IMR-90 (cell line): ENCODE data around the gene S100A8. TPM values are rescaled to one million over a fixed set of nuclear protein-coding genes. Genes with fewer than 3 reads are reported as not detected.

ENCODE experiments used
- ATAC-seq: fragments of 200-7000 bp; cut with Tn5 transposase; 2 replicates; pipeline ENCODE4 v1.9.1; 2020; ENCODE audit warnings: low read depth, mild to moderate bottlenecking, moderate library complexity
- BruUV-seq: library from RNA; stranded (reverse); fragments of 400-500 nt; replicated peaks from 2 replicates; lab custom pipeline; 2021; lab: Mats Ljungman, UMichigan
- CTCF ChIA-PET: fragments of 300-600 bp; formaldehyde crosslinking; extraction: SDS; loops from one replicate; lab custom pipeline; 2021; ENCODE audit warnings: antibody characterized with exemption; lab: Yijun Ruan, JAX
- POLR2A ChIA-PET: fragments of 300-600 bp; sonication (Branson Sonifier 250); formaldehyde crosslinking; loops from one replicate; lab custom pipeline; 2022; ENCODE audit warnings: antibody characterized with exemption; ENCODE audit not compliant: unreplicated experiment; lab: Charles Lee
- DNase-seq: peaks from one replicate; pipeline ENCODE4 v3.0.0; 2013
- H2AFZ ChIP-seq: replicated peaks from 2 replicates; pipeline ENCODE3; 2013; ENCODE audit warnings: low read length, mild to moderate bottlenecking; ENCODE audit not compliant: poor library complexity
- H2AK5ac ChIP-seq: 2 replicates; pipeline ENCODE4 v1.6.1; 2013; ENCODE audit warnings: low read depth, low read length, inconsistent platforms
- H2AK9ac ChIP-seq: replicated peaks from 2 replicates; pipeline ENCODE3; 2013; ENCODE audit warnings: mild to moderate bottlenecking, low read depth, low read length, moderate library complexity; ENCODE audit not compliant: poor library complexity
- H2BK120ac ChIP-seq: 2 replicates; pipeline ENCODE4 v1.6.1; 2013; ENCODE audit warnings: low read depth, low read length, inconsistent platforms
- H2BK15ac ChIP-seq: 3 replicates; pipeline ENCODE4 v1.6.1; 2013; ENCODE audit warnings: low read depth, low read length, inconsistent platforms
- H2BK20ac ChIP-seq: 2 replicates; pipeline ENCODE4 v1.6.1; 2013; ENCODE audit warnings: low read depth, mild to moderate bottlenecking, inconsistent platforms, low read length, moderate library complexity
- H2BK5ac ChIP-seq: 2 replicates; pipeline ENCODE4 v1.6.1; 2013; ENCODE audit warnings: mild to moderate bottlenecking, low read depth, low read length, inconsistent platforms; ENCODE audit not compliant: poor library complexity, severe bottlenecking
- H3K14ac ChIP-seq: replicated peaks from 2 replicates; pipeline ENCODE4 v1.6.1; 2013; ENCODE audit warnings: low read depth, low read length, inconsistent platforms
- H3K18ac ChIP-seq: 2 replicates; pipeline ENCODE4 v1.6.1; 2013; ENCODE audit warnings: low read depth, low read length, control low read depth
- H3K23ac ChIP-seq: 2 replicates; pipeline ENCODE4 v1.6.1; 2013; ENCODE audit warnings: low read depth, low read length, inconsistent platforms
- H3K27ac ChIP-seq: 2 replicates; pipeline ENCODE4 v1.5.1; 2013; ENCODE audit warnings: mild to moderate bottlenecking, control low read depth, low read length; ENCODE audit not compliant: insufficient read depth
- H3K27me3 ChIP-seq: 2 replicates; pipeline ENCODE4 v1.6.1; 2013; ENCODE audit warnings: low read length; ENCODE audit not compliant: control insufficient read depth, insufficient read depth
- H3K36me3 ChIP-seq: 2 replicates; pipeline ENCODE4 v1.6.1; 2013; ENCODE audit warnings: low read length, mixed read lengths; ENCODE audit not compliant: control insufficient read depth, insufficient read depth
- H3K4ac ChIP-seq: 2 replicates; pipeline ENCODE4 v1.6.1; 2013; ENCODE audit warnings: low read depth, low read length, inconsistent platforms
- H3K4me1 ChIP-seq: 2 replicates; pipeline ENCODE4 v1.6.1; 2013; ENCODE audit warnings: low read length, mixed read lengths; ENCODE audit not compliant: control insufficient read depth, insufficient read depth
- H3K4me2 ChIP-seq: 2 replicates; pipeline ENCODE4 v1.6.1; 2013; ENCODE audit warnings: low read depth, mild to moderate bottlenecking, control low read depth, low read length, moderate library complexity
- H3K4me3 ChIP-seq: 2 replicates; pipeline ENCODE4 v1.5.1; 2013; ENCODE audit warnings: low read depth, mild to moderate bottlenecking, control low read depth, low read length, moderate library complexity; ENCODE audit not compliant: insufficient read depth
- H3K56ac ChIP-seq: 2 replicates; pipeline ENCODE4 v1.6.1; 2013; ENCODE audit warnings: low read length, inconsistent platforms; ENCODE audit not compliant: insufficient read depth; ENCODE audit errors: extremely low read depth
- H3K79me1 ChIP-seq, 2 experiments: 2 replicates each; pipeline ENCODE4 v1.6.1; 2013; ENCODE audit warnings: low read length in 2 of 2, inconsistent platforms in 1 of 2, low read depth in 1 of 2
- H3K9ac ChIP-seq: 2 replicates; pipeline ENCODE4 v1.6.1; 2013; ENCODE audit warnings: low read depth, low read length, control low read depth
- H3K9me1 ChIP-seq: 2 replicates; pipeline ENCODE4 v1.6.1; 2013; ENCODE audit warnings: low read length, inconsistent platforms; ENCODE audit not compliant: insufficient read depth
- H3K9me3 ChIP-seq: 2 replicates; pipeline ENCODE4 v1.6.1; 2013; ENCODE audit warnings: low read length; ENCODE audit not compliant: control insufficient read depth, insufficient read depth
- H4K20me1 ChIP-seq: 2 replicates; pipeline ENCODE4 v1.6.1; 2013; ENCODE audit warnings: low read length, inconsistent platforms; ENCODE audit not compliant: insufficient read depth
- H4K5ac ChIP-seq: 2 replicates; pipeline ENCODE4 v1.6.1; 2013; ENCODE audit warnings: mild to moderate bottlenecking, low read depth, low read length, control low read depth
- H4K8ac ChIP-seq, 2 experiments: 2 replicates each; pipeline ENCODE4 v1.6.1; 2013; ENCODE audit warnings: low read depth in 2 of 2, low read length in 2 of 2, control low read depth in 1 of 2, inconsistent platforms in 1 of 2
- H4K91ac ChIP-seq: 2 replicates; pipeline ENCODE4 v1.6.1; 2013; ENCODE audit warnings: low read depth, low read length, inconsistent platforms; ENCODE audit not compliant: insufficient read depth
- BHLHE40 ChIP-seq: fragments of 150-350 bp; IDR thresholded peaks from 2 replicates; pipeline ENCODE4 v1.6.1; 2016; ENCODE audit warnings: mild to moderate bottlenecking, low read depth, low read length
- CEBPB ChIP-seq: IDR thresholded peaks from 2 replicates; pipeline ENCODE4 v1.6.1; 2012; ENCODE audit warnings: low read depth, low read length, improper control_type of control experiment
- CHD1 ChIP-seq: IDR thresholded peaks from 2 replicates; pipeline ENCODE4 v1.6.1; 2012; ENCODE audit warnings: low read depth, low read length, improper control_type of control experiment
- MAFK ChIP-seq: IDR thresholded peaks from 2 replicates; pipeline ENCODE4 v1.6.1; 2012; ENCODE audit warnings: low read depth, low read length, improper control_type of control experiment
- MAZ ChIP-seq: IDR thresholded peaks from 2 replicates; pipeline ENCODE4 v1.6.1; 2012; ENCODE audit warnings: low read depth, mild to moderate bottlenecking, low read length, improper control_type of control experiment, moderate library complexity, borderline replicate concordance
- MXI1 ChIP-seq: IDR thresholded peaks from 2 replicates; pipeline ENCODE4 v1.6.1; 2012; ENCODE audit warnings: low read depth, mild to moderate bottlenecking, low read length, moderate library complexity, borderline replicate concordance
- NFE2L2 ChIP-seq: fragments of 150-350 bp; IDR thresholded peaks from 2 replicates; pipeline ENCODE4 v1.6.1; 2016; ENCODE audit warnings: low read depth, mild to moderate bottlenecking, low read length
- POLR2A ChIP-seq: IDR thresholded peaks from 2 replicates; pipeline ENCODE4 v1.6.1; 2012; ENCODE audit warnings: mild to moderate bottlenecking, low read depth, low read length
- RAD21 ChIP-seq: IDR thresholded peaks from 2 replicates; pipeline ENCODE4 v1.6.1; 2012; ENCODE audit warnings: low read length, improper control_type of control experiment
- RCOR1 ChIP-seq: IDR thresholded peaks from 2 replicates; pipeline ENCODE4 v1.6.1; 2012; ENCODE audit warnings: mild to moderate bottlenecking, low read length, improper control_type of control experiment; ENCODE audit not compliant: insufficient replicate concordance
- RFX5 ChIP-seq: IDR thresholded peaks from 2 replicates; pipeline ENCODE4 v1.8.0; 2012; ENCODE audit warnings: low read depth, mild to moderate bottlenecking, low read length, moderate library complexity
- SMC3 ChIP-seq: fragments of 150-350 bp; IDR thresholded peaks from 2 replicates; pipeline ENCODE4 v1.6.1; 2016; ENCODE audit warnings: low read depth, mild to moderate bottlenecking, antibody characterized with exemption, low read length, moderate library complexity
- WGBS, 2 experiments: methylation state at CpG; one replicate each; pipeline versions ENCODE4 v1.1.5 to v1.1.7; 2013; ENCODE audit warnings: missing lambda C conversion rate in 2 of 2; ENCODE audit not compliant: insufficient read length in 1 of 2; ENCODE audit errors: extremely low coverage in 2 of 2; 5-methylcytosine and 5-hydroxymethylcytosine counted together
- dilution Hi-C: fragments of 300-500 bp; cut with HindIII; formaldehyde crosslinking; loops from one replicate; pipeline ENCODE4 v1.14.3; 2018; ENCODE audit warnings: low sequenced_read_pairs; ENCODE audit not compliant: unreplicated experiment
- in situ Hi-C: fragments of 300-500 bp; cut with MboI; formaldehyde crosslinking; loops from 3 replicates; pipeline ENCODE4 v1.14.3; 2019; ENCODE audit warnings: low sequenced_read_pairs, inconsistent platforms, mixed read lengths
- intact Hi-C: fragments of 100-400 bp; cut with micrococcal nuclease; formaldehyde crosslinking; loops from 2 replicates; pipeline ENCODE4 v1.10.0; 2022
- polyA plus RNA-seq, 3 experiments: library from polyadenylated mRNA; depleted of rRNA; stranded (reverse); fragments of >200 nt; gene quantifications; 2 replicates each; pipeline ENCODE4 v1.2.3, GENCODE V29; 2012; ENCODE audit warnings: low replicate concordance in 1 of 3
- total RNA-seq: library from RNA; depleted of rRNA; stranded (reverse); fragments of >200 nt; gene quantifications from 2 replicates; pipeline ENCODE4 v1.2.3, GENCODE V29; 2012
- TF ChIP-seq, protein P1 (sequence below): fragments of 150-350 bp; IDR thresholded peaks from 2 replicates; pipeline ENCODE4 v1.6.1; 2017; ENCODE audit warnings: mild to moderate bottlenecking, antibody characterized with exemption, low read length, low read depth
- TF ChIP-seq, protein P2 (sequence below): conservative IDR thresholded peaks from 2 replicates; pipeline ENCODE4 v1.5.1; 2012; ENCODE audit warnings: mild to moderate bottlenecking, low read depth, low read length, improper control_type of control experiment

Gene S100A8
- total and polyA plus RNA-seq, 2 of the 4 experiments (the other 2 are of a cell fraction), result not detected

DNA sequence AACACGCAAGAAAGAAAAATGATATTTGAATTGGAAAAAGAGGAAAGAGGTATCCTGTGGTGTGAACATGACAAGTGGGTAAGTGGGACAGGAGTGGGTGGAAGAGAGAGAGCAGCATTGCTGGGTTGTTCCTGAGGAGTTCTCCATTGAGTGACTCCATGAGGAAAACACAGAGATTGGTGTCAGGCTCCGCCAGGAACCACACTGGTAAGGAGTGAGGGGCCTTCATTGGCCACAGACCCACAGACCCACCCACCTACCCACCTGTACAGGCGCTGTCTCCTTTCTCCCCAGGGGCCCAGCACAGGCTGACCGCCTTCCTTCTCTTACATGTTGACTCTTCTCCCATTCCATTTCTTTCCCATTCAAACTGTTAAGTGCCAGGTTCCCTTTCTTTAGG is 46.4 kb upstream of the S100A8 start:
- no peak overlapping the region for H2BK20ac ChIP-seq
- no peaks in the 10 kb centered on the region for H3K4me1 ChIP-seq
- no TSS peak for BruUV-seq
- H2BK5ac ChIP-seq, result no peak overlapping the region
- TF ChIP-seq CEBPB (no peak), MXI1 (no peak), MAZ (no peak), RAD21 (no peak), SMC3 (no peak), POLR2A (no peak), MAFK (no peak), CHD1 (no peak), RCOR1 (no peak), NFE2L2 (no peak), BHLHE40 (no peak), RFX5 (no peak)
- TF ChIP-seq, protein P1, sequence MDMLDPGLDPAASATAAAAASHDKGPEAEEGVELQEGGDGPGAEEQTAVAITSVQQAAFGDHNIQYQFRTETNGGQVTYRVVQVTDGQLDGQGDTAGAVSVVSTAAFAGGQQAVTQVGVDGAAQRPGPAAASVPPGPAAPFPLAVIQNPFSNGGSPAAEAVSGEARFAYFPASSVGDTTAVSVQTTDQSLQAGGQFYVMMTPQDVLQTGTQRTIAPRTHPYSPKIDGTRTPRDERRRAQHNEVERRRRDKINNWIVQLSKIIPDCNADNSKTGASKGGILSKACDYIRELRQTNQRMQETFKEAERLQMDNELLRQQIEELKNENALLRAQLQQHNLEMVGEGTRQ, result no peak
- TF ChIP-seq, protein P2, sequence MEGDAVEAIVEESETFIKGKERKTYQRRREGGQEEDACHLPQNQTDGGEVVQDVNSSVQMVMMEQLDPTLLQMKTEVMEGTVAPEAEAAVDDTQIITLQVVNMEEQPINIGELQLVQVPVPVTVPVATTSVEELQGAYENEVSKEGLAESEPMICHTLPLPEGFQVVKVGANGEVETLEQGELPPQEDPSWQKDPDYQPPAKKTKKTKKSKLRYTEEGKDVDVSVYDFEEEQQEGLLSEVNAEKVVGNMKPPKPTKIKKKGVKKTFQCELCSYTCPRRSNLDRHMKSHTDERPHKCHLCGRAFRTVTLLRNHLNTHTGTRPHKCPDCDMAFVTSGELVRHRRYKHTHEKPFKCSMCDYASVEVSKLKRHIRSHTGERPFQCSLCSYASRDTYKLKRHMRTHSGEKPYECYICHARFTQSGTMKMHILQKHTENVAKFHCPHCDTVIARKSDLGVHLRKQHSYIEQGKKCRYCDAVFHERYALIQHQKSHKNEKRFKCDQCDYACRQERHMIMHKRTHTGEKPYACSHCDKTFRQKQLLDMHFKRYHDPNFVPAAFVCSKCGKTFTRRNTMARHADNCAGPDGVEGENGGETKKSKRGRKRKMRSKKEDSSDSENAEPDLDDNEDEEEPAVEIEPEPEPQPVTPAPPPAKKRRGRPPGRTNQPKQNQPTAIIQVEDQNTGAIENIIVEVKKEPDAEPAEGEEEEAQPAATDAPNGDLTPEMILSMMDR, result no peak
- H4K5ac ChIP-seq, result no peak overlapping the region
- ATAC-seq (no peak), DNase-seq (no peak)
- H3K56ac ChIP-seq, result no peak overlapping the region
- WGBS, 2 experiments, result 40% methylated on average over 1 of the region's 4 CpGs; no CpG with 5 or more reads in 1 of the 2 experiments
- H3K27ac ChIP-seq, result no peak overlapping the region
- H3K23ac ChIP-seq, result no peak overlapping the region
- no peak overlapping the region for H2BK15ac ChIP-seq
- H3K36me3 ChIP-seq, result no peaks in the 10 kb centered on the region
- no peak overlapping the region for H2AFZ ChIP-seq
- H3K4me3 ChIP-seq, result no peak overlapping the region
- H2AK5ac ChIP-seq, result no peak overlapping the region
- H4K20me1 ChIP-seq, result no peaks in the 10 kb centered on the region
- H3K14ac ChIP-seq, result no peak overlapping the region
- H3K9ac ChIP-seq, result no peak overlapping the region
- ChIA-PET POLR2A (no interaction called here), CTCF (no interaction called here)
- no peaks in the 10 kb centered on the region for H3K9me3 ChIP-seq
- no peak overlapping the region for H3K18ac ChIP-seq
- H4K91ac ChIP-seq, result no peak overlapping the region
- H2BK120ac ChIP-seq, result no peak overlapping the region
- no peaks in the 10 kb centered on the region for H3K9me1 ChIP-seq
- H3K27me3 ChIP-seq, result no peaks in the 10 kb centered on the region; the same call in 1 of the 2 replicates
- no peak overlapping the region for H3K4ac ChIP-seq
- intact Hi-C loops, result no loop called here
- no peaks in the 10 kb centered on the region for H3K79me1 ChIP-seq
- no peak overlapping the region for H3K4me2 ChIP-seq
- H2AK9ac ChIP-seq, result no peak overlapping the region
- no peak overlapping the region for H4K8ac ChIP-seq
- dilution Hi-C loops, result no loop called here
- in situ Hi-C loops, result no loop called here
